ENCODE data around the gene HSD17B1. TPM values are rescaled to one million over a fixed set of nuclear protein-coding genes. Genes with fewer than 3 reads are reported as not detected.

HSD17B1 gene
- total and polyA plus RNA-seq, 7 experiments from 2014 or later = 0.39 to 2.2 (median 1.4) TPM

GRCh38 chr17:42561897-42562387 is 9.2 kb downstream of the HSD17B1 start, which contains the start of gene COASY:
Gene COASY (plus strand): TSS chr17:42562148. CDS start chr17:42562623, 475 bp downstream.
- peak within 1 kb of the TSS; percentile 89 to 95 (median 92) for H3K27ac Mint-ChIP-seq
- H3K4me3 Mint-ChIP-seq = peak within 1 kb of the TSS; percentile 90 to 95 (median 91)
- intact Hi-C loops (cut with micrococcal nuclease) = loop anchor here (1.0 to 2.0 kb wide), 7 partner anchors 8 to 545 kb away; partner anchors contain the start of genes RETREG3 (in 2 of the 2), TUBG1 (in 2 of the 2), DNAJC7 (in 1 of the 2) and NAGLU (in 1 of the 2)
- DNase-seq (peak; percentile 77 to 93 (median 89)), ATAC-seq (peak; percentile 81)
- Histone ChIP-seq H3K36me3 (ENCODE audit: control insufficient read depth in 2 of 3, insufficient read depth in 3 of 3, low read length in 3 of 3) (peaks cover 0 to 38% (median 21%) of the 10 kb centered on the region in 3 experiments), H3K9me3 (ENCODE audit: control insufficient read depth in 2 of 3, low read length in 3 of 3) (no peaks in the 10 kb centered on the region), H3K27me3 (ENCODE audit: control insufficient read depth in 2 of 2, insufficient read depth in 2 of 2, low read length in 2 of 2) (no peaks in the 10 kb centered on the region), H3K4me1 (ENCODE audit: control insufficient read depth in 2 of 2, insufficient read depth in 2 of 2, low read length in 2 of 2) (peaks cover 24 to 25% of the 10 kb centered on the region in 2 donors), H3K4me3 (ENCODE audit: low read length) (peak within 1 kb of the TSS; percentile 95), H3K27ac (ENCODE audit: low read depth, low read length) (peak within 1 kb of the TSS; percentile 84)
- peaks cover 0 to 3% (median 0%) of the 10 kb centered on the region in 5 donors for H3K27me3 Mint-ChIP-seq
- H3K36me3 Mint-ChIP-seq = peaks cover 0 to 12% (median 0%) of the 10 kb centered on the region in 5 donors
- peaks cover 0 to 4% (median 0%) of the 10 kb centered on the region in 11 donors for H3K9me3 Mint-ChIP-seq
- ChIA-PET CTCF (no interaction called here), POLR2A (interaction anchor here (0.6 to 1.9 kb wide), 3 partner anchors 11 to 72 kb away, joined by 3 to 7 read pairs (median 4); partner anchors contain the start of gene PSMC3IP)
- H3K4me1 Mint-ChIP-seq = peaks cover 19 to 43% (median 33%) of the 10 kb centered on the region in 7 donors

- ATAC-seq (peak; percentile 6), DNase-seq (peak in 1 of 9 donors; percentile 34)
- Histone ChIP-seq H3K27ac (ENCODE audit: low read depth, low read length) (peak overlapping the region; percentile 84), H3K4me1 (ENCODE audit: control insufficient read depth in 2 of 2, insufficient read depth in 2 of 2, low read length in 2 of 2) (peaks cover 25 to 28% of the 10 kb centered on the region in 2 donors), H3K27me3 (ENCODE audit: control insufficient read depth in 2 of 2, insufficient read depth in 2 of 2, low read length in 2 of 2) (no peaks in the 10 kb centered on the region), H3K4me3 (ENCODE audit: low read length) (peak overlapping the region; percentile 95), H3K9me3 (ENCODE audit: control insufficient read depth in 2 of 3, low read length in 3 of 3) (no peaks in the 10 kb centered on the region), H3K36me3 (ENCODE audit: control insufficient read depth in 2 of 3, insufficient read depth in 3 of 3, low read length in 3 of 3) (peaks cover 0 to 43% (median 21%) of the 10 kb centered on the region in 3 experiments)
- H3K27me3 Mint-ChIP-seq = peaks cover 0 to 3% (median 0%) of the 10 kb centered on the region in 5 donors
- H3K27ac Mint-ChIP-seq = peak overlapping the region; percentile 89 to 95 (median 92)
- peaks cover 0 to 4% (median 0%) of the 10 kb centered on the region in 11 donors for H3K9me3 Mint-ChIP-seq
- CTCF ChIA-PET = no interaction called here
- intact Hi-C loops (cut with micrococcal nuclease) = loop anchor here (1.0 to 2.0 kb wide), 7 partner anchors 8 to 545 kb away; partner anchors contain the start of genes RETREG3 (in 2 of the 2), TUBG1 (in 2 of the 2), DNAJC7 (in 1 of the 2) and NAGLU (in 1 of the 2)
- H3K4me1 Mint-ChIP-seq = peaks cover 17 to 42% (median 34%) of the 10 kb centered on the region in 7 donors
- H3K36me3 Mint-ChIP-seq = peaks cover 0 to 16% (median under 1%) of the 10 kb centered on the region in 5 donors
- POLR2A ChIA-PET = interaction anchor here (0.6 to 5.8 kb wide), 4 partner anchors 10 to 152 kb away, joined by 4 to 19 read pairs (median 6); partner anchors contain the start of genes NAGLU and PSMC3IP
- H3K4me3 Mint-ChIP-seq = peak overlapping the region; percentile 90 to 95 (median 91)
Observed at GRCh38 chr17:42562388-42563142, 9.8 kb downstream of the HSD17B1 start.

- intact Hi-C loops (cut with micrococcal nuclease) = loop anchor here (2.0 kb wide), 1 partner anchor 46 kb away; the partner anchor contains the start of genes RETREG3 (in 2 of the 2) and TUBG1 (in 2 of the 2)
- ChIA-PET CTCF (interaction anchor here (0.7 kb wide), 1 partner anchor 9 kb away, joined by 3 read pairs; no protein-coding TSS in a partner anchor), POLR2A (interaction anchor here (0.6 to 5.8 kb wide), 5 partner anchors 15 to 621 kb away, joined by 3 to 19 read pairs (median 5); partner anchors contain the start of genes NAGLU, PSMC3IP and STAT3)
Observed at GRCh38 chr17:42563143-42563509, 10.4 kb downstream of the HSD17B1 start.

GRCh38 chr17:42563543-42563942 is 10.8 kb downstream of the HSD17B1 start:
- intact Hi-C loops (cut with micrococcal nuclease) = loop anchor here (2.0 kb wide), 1 partner anchor 45 kb away; the partner anchor contains the start of genes RETREG3 (in 2 of the 2) and TUBG1 (in 2 of the 2)
- Histone ChIP-seq H3K27me3 (ENCODE audit: control insufficient read depth in 2 of 2, insufficient read depth in 2 of 2, low read length in 2 of 2) (no peaks in the 10 kb centered on the region), H3K4me1 (ENCODE audit: control insufficient read depth in 2 of 2, insufficient read depth in 2 of 2, low read length in 2 of 2) (peaks cover 31 to 32% of the 10 kb centered on the region in 2 donors), H3K36me3 (ENCODE audit: control insufficient read depth in 2 of 3, insufficient read depth in 3 of 3, low read length in 3 of 3) (peaks cover 0 to 46% (median 21%) of the 10 kb centered on the region in 3 experiments), H3K9me3 (ENCODE audit: control insufficient read depth in 2 of 3, low read length in 3 of 3) (no peaks in the 10 kb centered on the region), H3K27ac (ENCODE audit: low read depth, low read length) (peak overlapping the region; percentile 84), H3K4me3 (ENCODE audit: low read length) (no peak overlapping the region)
- H3K4me1 Mint-ChIP-seq = peaks cover 23 to 48% (median 40%) of the 10 kb centered on the region in 7 donors
- H3K9me3 Mint-ChIP-seq = peaks cover 0 to 4% (median 0%) of the 10 kb centered on the region in 11 donors
- DNase-seq (no peak), ATAC-seq (no peak)
- POLR2A ChIA-PET = interaction anchor here (0.7 to 5.8 kb wide), 4 partner anchors 15 to 621 kb away, joined by 3 to 19 read pairs (median 6); partner anchors contain the start of genes NAGLU, PSMC3IP and STAT3
- CTCF ChIA-PET = interaction anchor here (0.7 kb wide), 1 partner anchor 10 kb away, joined by 3 read pairs; no protein-coding TSS in a partner anchor
- H3K27ac Mint-ChIP-seq = peak overlapping the region in 8 of 9 donors; percentile 62 to 95 (median 82)
- peaks cover 0 to 3% (median 0%) of the 10 kb centered on the region in 5 donors for H3K27me3 Mint-ChIP-seq
- H3K36me3 Mint-ChIP-seq = peaks cover 0 to 20% (median 3%) of the 10 kb centered on the region in 5 donors
- peak overlapping the region; percentile 71 to 95 (median 91) for H3K4me3 Mint-ChIP-seq

More at GRCh38 chr17:42563143-42563509, 10.4 kb downstream of the HSD17B1 start:
- Histone ChIP-seq H3K27ac (ENCODE audit: low read depth, low read length) (peak overlapping the region; percentile 84), H3K4me3 (ENCODE audit: low read length) (peak overlapping the region; percentile 95), H3K27me3 (ENCODE audit: control insufficient read depth in 2 of 2, insufficient read depth in 2 of 2, low read length in 2 of 2) (no peaks in the 10 kb centered on the region), H3K9me3 (ENCODE audit: control insufficient read depth in 2 of 3, low read length in 3 of 3) (no peaks in the 10 kb centered on the region), H3K4me1 (ENCODE audit: control insufficient read depth in 2 of 2, insufficient read depth in 2 of 2, low read length in 2 of 2) (peaks cover 29 to 31% of the 10 kb centered on the region in 2 donors), H3K36me3 (ENCODE audit: control insufficient read depth in 2 of 3, insufficient read depth in 3 of 3, low read length in 3 of 3) (peaks cover 0 to 43% (median 21%) of the 10 kb centered on the region in 3 experiments)
- peaks cover 0 to 4% (median 0%) of the 10 kb centered on the region in 11 donors for H3K9me3 Mint-ChIP-seq
- H3K27ac Mint-ChIP-seq = peak overlapping the region; percentile 74 to 95 (median 91)
- H3K4me3 Mint-ChIP-seq = peak overlapping the region; percentile 90 to 95 (median 91)
- peaks cover 0 to 19% (median 3%) of the 10 kb centered on the region in 5 donors for H3K36me3 Mint-ChIP-seq
- DNase-seq = no peak
- no peak for ATAC-seq
- peaks cover 0 to 3% (median 0%) of the 10 kb centered on the region in 5 donors for H3K27me3 Mint-ChIP-seq
- H3K4me1 Mint-ChIP-seq = peaks cover 21 to 46% (median 38%) of the 10 kb centered on the region in 7 donors

GRCh38 chr17:42563950-42564349 is 11.2 kb downstream of the HSD17B1 start:
- Histone ChIP-seq H3K27ac (ENCODE audit: low read depth, low read length) (peak overlapping the region; percentile 27), H3K4me1 (ENCODE audit: control insufficient read depth in 2 of 2, insufficient read depth in 2 of 2, low read length in 2 of 2) (peaks cover 31 to 32% of the 10 kb centered on the region in 2 donors), H3K4me3 (ENCODE audit: low read length) (no peak overlapping the region), H3K27me3 (ENCODE audit: control insufficient read depth in 2 of 2, insufficient read depth in 2 of 2, low read length in 2 of 2) (no peaks in the 10 kb centered on the region), H3K9me3 (ENCODE audit: control insufficient read depth in 2 of 3, low read length in 3 of 3) (no peaks in the 10 kb centered on the region), H3K36me3 (ENCODE audit: control insufficient read depth in 2 of 3, insufficient read depth in 3 of 3, low read length in 3 of 3) (peaks cover 0 to 50% (median 21%) of the 10 kb centered on the region in 3 experiments)
- ATAC-seq = no peak
- Mint-ChIP-seq H3K9me3 (peaks cover 0 to 4% (median 0%) of the 10 kb centered on the region in 11 donors), H3K27ac (peak overlapping the region in 8 of 9 donors; percentile 62 to 95 (median 82)), H3K27me3 (peaks cover 0 to 3% (median 0%) of the 10 kb centered on the region in 5 donors), H3K4me1 (peaks cover 26 to 52% (median 43%) of the 10 kb centered on the region in 7 donors), H3K4me3 (peak overlapping the region; percentile 71 to 95 (median 91)), H3K36me3 (peaks cover 0 to 23% (median 3%) of the 10 kb centered on the region in 5 donors)
- no peak for DNase-seq
- CTCF ChIA-PET = interaction anchor here (0.7 to 1.4 kb wide), 2 partner anchors 10 to 241 kb away, joined by 3 read pairs; no protein-coding TSS in a partner anchor
- intact Hi-C loops (cut with micrococcal nuclease) = loop anchor here (2.0 kb wide), 1 partner anchor 45 kb away; the partner anchor contains the start of genes RETREG3 (in 2 of the 2) and TUBG1 (in 2 of the 2)
- POLR2A ChIA-PET = interaction anchor here (0.7 to 5.8 kb wide), 4 partner anchors 14 to 622 kb away, joined by 3 to 27 read pairs (median 12); partner anchors contain the start of genes NAGLU, PSMC3IP and STAT3

Data from naive thymus-derived CD4-positive, alpha-beta T cell (primary cell).